ENCODE data around the gene OR8J3. TPM values are rescaled to one million over a fixed set of nuclear protein-coding genes. Genes with fewer than 3 reads are reported as not detected.

OR8J3 gene
- total RNA-seq, 1 experiment from 2014 or later = not detected

- intact Hi-C loops (cut with micrococcal nuclease) = no loop called here
- H3K27ac ChIP-seq (ENCODE audit: low read length) = no peak within 1 kb of the TSS
- H3K9ac ChIP-seq (ENCODE audit: low read length) = no peak within 1 kb of the TSS
- DNase-seq (no peak), ATAC-seq (no peak)
- BruUV-seq (replicated peaks) = no TSS peak
- no peak within 1 kb of the TSS for H3K4me3 ChIP-seq (ENCODE audit: low read length)
- ChIA-PET CTCF (no interaction called here), POLR2A (ENCODE audit: unreplicated experiment) (no interaction called here)
- H2AFZ ChIP-seq (ENCODE audit: low read length) = no peak within 1 kb of the TSS
- TF ChIP-seq EZH2phosphoT487 (IDR thresholded peaks at IDR 0.05; ENCODE audit: borderline replicate concordance, low read length) (no peak), EZH2 (IDR thresholded peaks at IDR 0.05; ENCODE audit: low read length, unreplicated experiment) (no peak), CTCF (conservative IDR thresholded peaks at IDR 0.05; ENCODE audit: low read depth, low read length) (no peak)
- no peaks in the 10 kb centered on the region for H3K9me2 ChIP-seq (replicated peaks; ENCODE audit: low read length)
- H4K20me1 ChIP-seq (ENCODE audit: low read length) = no peaks in the 10 kb centered on the region
- no peaks in the 10 kb centered on the region for H3K36me3 ChIP-seq (ENCODE audit: low read depth, low read length)
- no peak within 1 kb of the TSS for H3K4me2 ChIP-seq (ENCODE audit: low read length)
- no peaks in the 10 kb centered on the region for H3K4me1 ChIP-seq (ENCODE audit: insufficient read depth, low read length)
- no peaks in the 10 kb centered on the region for H3K79me2 ChIP-seq (ENCODE audit: low read length)
- no peaks in the 10 kb centered on the region for H3F3A ChIP-seq (ENCODE audit: low read length, unreplicated experiment)
- H3K9me3 ChIP-seq (ENCODE audit: low read length) = peaks cover 34% of the 10 kb centered on the region
- H3K27me3 ChIP-seq (ENCODE audit: low read length) = no peaks in the 10 kb centered on the region
Observed at GRCh38 chr11:56176318-56176717, 36.3 kb upstream of the OR8J3 start, which contains the start of gene OR5J2. Gene OR5J2, plus strand, starts transcription at chr11:56176618. Its CDS starts 0 bp downstream, at chr11:56176618.

- Histone ChIP-seq H3K4me1 (ENCODE audit: insufficient read depth, low read length) (no peaks in the 10 kb centered on the region), H2AFZ (ENCODE audit: low read length) (no peak overlapping the region), H3K9me2 (replicated peaks; ENCODE audit: low read length) (no peaks in the 10 kb centered on the region), H3K9me3 (ENCODE audit: low read length) (peaks cover 22% of the 10 kb centered on the region), H3K27me3 (ENCODE audit: low read length) (no peaks in the 10 kb centered on the region), H3K9ac (ENCODE audit: low read length) (no peak overlapping the region), H3K36me3 (ENCODE audit: low read depth, low read length) (no peaks in the 10 kb centered on the region), H3F3A (ENCODE audit: low read length, unreplicated experiment) (no peaks in the 10 kb centered on the region), H3K27ac (ENCODE audit: low read length) (no peak overlapping the region), H4K20me1 (ENCODE audit: low read length) (no peaks in the 10 kb centered on the region), H3K4me2 (ENCODE audit: low read length) (no peak overlapping the region), H3K4me3 (ENCODE audit: low read length) (no peak overlapping the region), H3K79me2 (ENCODE audit: low read length) (no peaks in the 10 kb centered on the region)
- POLR2A ChIA-PET (ENCODE audit: unreplicated experiment) = no interaction called here
- CTCF ChIA-PET = no interaction called here
- no peak for DNase-seq
- TF ChIP-seq EZH2 (IDR thresholded peaks at IDR 0.05; ENCODE audit: low read length, unreplicated experiment) = no peak
- no TSS peak for BruUV-seq (replicated peaks)
- no peak for ATAC-seq
- intact Hi-C loops (cut with micrococcal nuclease) = no loop called here
Observed at GRCh38 chr11:56172256-56172830, 32.3 kb upstream of the OR8J3 start.

- H3K9me3 ChIP-seq (ENCODE audit: low read length) = 0 out of 2 replicates have a peak, but pooled peaks cover 6% of the 10 kb centered on the region
- intact Hi-C loops (cut with micrococcal nuclease) = no loop called here
- no TSS peak for BruUV-seq (replicated peaks)
- H3K4me3 ChIP-seq (ENCODE audit: low read length) = no peak overlapping the region
- POLR2A ChIA-PET (ENCODE audit: unreplicated experiment) = no interaction called here
- H3K9ac ChIP-seq (ENCODE audit: low read length) = no peak overlapping the region
- TF ChIP-seq EZH2phosphoT487 (IDR thresholded peaks at IDR 0.05; ENCODE audit: borderline replicate concordance, low read length) (no peak), EZH2 (IDR thresholded peaks at IDR 0.05; ENCODE audit: low read length, unreplicated experiment) (no peak), CTCF (conservative IDR thresholded peaks at IDR 0.05; ENCODE audit: low read depth, low read length) (no peak)
- no peaks in the 10 kb centered on the region for H4K20me1 ChIP-seq (ENCODE audit: low read length)
- H3K9me2 ChIP-seq (replicated peaks; ENCODE audit: low read length) = no peaks in the 10 kb centered on the region
- ATAC-seq (no peak), DNase-seq (no peak)
- H2AFZ ChIP-seq (ENCODE audit: low read length) = no peak overlapping the region
- no peak overlapping the region for H3K4me2 ChIP-seq (ENCODE audit: low read length)
- H3K4me1 ChIP-seq (ENCODE audit: insufficient read depth, low read length) = no peaks in the 10 kb centered on the region
- no peaks in the 10 kb centered on the region for H3K36me3 ChIP-seq (ENCODE audit: low read depth, low read length)
- H3K79me2 ChIP-seq (ENCODE audit: low read length) = no peaks in the 10 kb centered on the region
- no peak overlapping the region for H3K27ac ChIP-seq (ENCODE audit: low read length)
- H3K27me3 ChIP-seq (ENCODE audit: low read length) = no peaks in the 10 kb centered on the region
- CTCF ChIA-PET = no interaction called here
- no peaks in the 10 kb centered on the region for H3F3A ChIP-seq (ENCODE audit: low read length, unreplicated experiment)
Observed at GRCh38 chr11:56163804-56164203, 23.8 kb upstream of the OR8J3 start.
